Panc1 (cell line): Measurements from ENCODE around the gene LRP5. TPM values are rescaled to one million over a fixed set of nuclear protein-coding genes. Genes with fewer than 3 reads are reported as not detected.

Source experiments
- ATAC-seq: fragments of 200-7000 bp; cut with Tn5 transposase; 2 replicates; pipeline ENCODE4 v1.9.1; 2020; ENCODE audit warnings: mild to moderate bottlenecking, moderate library complexity
- BruUV-seq: library from RNA; stranded (reverse); fragments of 400-500 nt; replicated peaks from 2 replicates; lab custom pipeline; 2021; lab: Mats Ljungman, UMichigan
- CTCF ChIA-PET: fragments of 300-600 bp; sonication (Branson Sonifier 250); formaldehyde crosslinking; loops from one replicate; lab custom pipeline; 2022; ENCODE audit warnings: antibody characterized with exemption; lab: Charles Lee
- POLR2A ChIA-PET: fragments of 300-600 bp; sonication (Branson Sonifier 250); formaldehyde crosslinking; loops from one replicate; lab custom pipeline; 2022; ENCODE audit warnings: antibody characterized with exemption; lab: Charles Lee
- DNase-seq: peaks from one replicate; pipeline ENCODE4 v3.0.0-alpha.2; 2010; ENCODE audit warnings: low read depth, low spot score
- H3K27ac ChIP-seq: 2 replicates; pipeline ENCODE4 v1.5.1; 2011; ENCODE audit warnings: mild to moderate bottlenecking, low read length, inconsistent platforms
- H3K27me3 ChIP-seq: fragments of 200-500 bp; sonication (Bioruptor generic); 2 replicates; pipeline ENCODE4 v1.6.0; 2014; ENCODE audit warnings: low read length, inconsistent platforms; ENCODE audit not compliant: control insufficient read depth, insufficient read depth
- H3K36me3 ChIP-seq: fragments of 200-500 bp; sonication (Bioruptor generic); 2 replicates; pipeline ENCODE4 v1.5.1; 2014; ENCODE audit warnings: inconsistent platforms, mild to moderate bottlenecking, low read length, moderate library complexity; ENCODE audit not compliant: control insufficient read depth, insufficient read depth
- H3K4me1 ChIP-seq: 2 replicates; pipeline ENCODE4 v1.5.1; 2011; ENCODE audit warnings: inconsistent platforms, mild to moderate bottlenecking, low read length, moderate library complexity; ENCODE audit not compliant: control insufficient read depth, insufficient read depth
- H3K4me3 ChIP-seq, 2 experiments: 2 replicates each; pipeline ENCODE4 v1.5.1; 2011 to 2012; ENCODE audit warnings: low read depth in 2 of 2, low read length in 2 of 2, mild to moderate bottlenecking in 2 of 2, inconsistent platforms in 1 of 2, moderate library complexity in 1 of 2
- H3K9me3 ChIP-seq: fragments of 200-500 bp; sonication (Bioruptor generic); 2 replicates; pipeline ENCODE4 v1.5.1; 2014; ENCODE audit warnings: low read depth, mild to moderate bottlenecking, inconsistent platforms, low read length, moderate library complexity; ENCODE audit not compliant: control insufficient read depth, insufficient read depth
- CTCF ChIP-seq: fragments of 450-650 bp; IDR thresholded peaks from 2 replicates; pipeline ENCODE4 v1.5.1; 2017; ENCODE audit warnings: mild to moderate bottlenecking
- POLR2AphosphoS5 ChIP-seq: IDR thresholded peaks from 2 replicates; pipeline ENCODE4 v1.6.1; 2012; ENCODE audit warnings: mild to moderate bottlenecking, low read depth, low read length, moderate library complexity
- REST ChIP-seq, 2 experiments: IDR thresholded peaks; 2 replicates each; pipeline ENCODE4 v1.6.1; 2011 to 2012; ENCODE audit warnings: low read depth in 2 of 2, control low read depth in 1 of 2, low read length in 1 of 2, mild to moderate bottlenecking in 1 of 2, moderate library complexity in 1 of 2; ENCODE audit not compliant: insufficient read depth in 1 of 2
- SIN3A ChIP-seq: IDR thresholded peaks from 2 replicates; pipeline ENCODE4 v1.6.1; 2012; ENCODE audit warnings: low read depth, mild to moderate bottlenecking, low read length, moderate library complexity, borderline replicate concordance; ENCODE audit not compliant: insufficient read depth
- TCF7L2 ChIP-seq: IDR thresholded peaks from 2 replicates; pipeline ENCODE4 v1.6.1; 2011; ENCODE audit warnings: mild to moderate bottlenecking, low read depth, low read length, inconsistent platforms
- in situ Hi-C: cut with HindIII; loops from 2 replicates; pipeline ENCODE4 v1.10.0; 2016; ENCODE audit warnings: low sequenced_read_pairs, low pct_unique_long_range_greater_than_20kb
- intact Hi-C: fragments of 100-400 bp; cut with micrococcal nuclease; formaldehyde crosslinking; loops from one replicate; pipeline ENCODE4 v1.10.0; 2022; ENCODE audit not compliant: unreplicated experiment
- total RNA-seq: library from RNA; stranded (reverse); gene quantifications from one replicate; pipeline ENCODE4 v1.2.1, GENCODE V29; 2021; ENCODE audit not compliant: unreplicated experiment

The LRP5 gene
- total RNA-seq, 1 experiment from 2014 or later, result 171 TPM

GRCh38 chr11:68345776-68346461 is 33.5 kb downstream of the LRP5 start:
- in situ Hi-C loops, result no loop called here
- ATAC-seq, result no peak
- no peak for TF ChIP-seq CTCF
- no peak for TF ChIP-seq SIN3A
- no peak for TF ChIP-seq POLR2AphosphoS5
- TF ChIP-seq TCF7L2, result no peak
- TF ChIP-seq REST (IDR thresholded peaks at IDR 0.05; ENCODE audit: insufficient read depth in 1 of 2, low read depth in 2 of 2, low read length in 1 of 2), result no peak
- intact Hi-C loops, result no loop called here
- no TSS peak for BruUV-seq
- Histone ChIP-seq H3K36me3 (no peaks in the 10 kb centered on the region), H3K4me1 (peaks cover 61% of the 10 kb centered on the region), H3K9me3 (no peaks in the 10 kb centered on the region), H3K27ac (peak overlapping the region; percentile 76), H3K27me3 (no peaks in the 10 kb centered on the region), H3K4me3 (no peak overlapping the region)
- DNase-seq, result no peak
- POLR2A ChIA-PET, result interaction anchor here (0.6 kb wide), 1 partner anchor 16 kb away, joined by 3 read pairs; no protein-coding TSS in a partner anchor
- CTCF ChIA-PET, result interaction anchor here (0.6 kb wide), 1 partner anchor 54 kb away, joined by 3 read pairs; no protein-coding TSS in a partner anchor

- no peaks in the 10 kb centered on the region for H3K36me3 ChIP-seq
- H3K27me3 ChIP-seq, result no peaks in the 10 kb centered on the region
- H3K9me3 ChIP-seq, result no peaks in the 10 kb centered on the region
- TF ChIP-seq SIN3A, result no peak
- no peak for TF ChIP-seq CTCF
- CTCF ChIA-PET, result no interaction called here
- H3K27ac ChIP-seq, result peak overlapping the region; percentile 76
- DNase-seq (no peak), ATAC-seq (no peak)
- POLR2A ChIA-PET, result no interaction called here
- peaks cover 56% of the 10 kb centered on the region for H3K4me1 ChIP-seq
- BruUV-seq, result no TSS peak
- no peak overlapping the region for H3K4me3 ChIP-seq
- intact Hi-C loops (no loop called here), in situ Hi-C loops (no loop called here)
Measured at GRCh38 chr11:68346462-68346790, 34.0 kb downstream of the LRP5 start.
